ENCODE data around the gene GEMIN8. TPM values are rescaled to one million over a fixed set of nuclear protein-coding genes. Genes with fewer than 3 reads are reported as not detected.

GEMIN8 gene
- 10 to 100 TPM; 17.4 to 17.5 TPM for total RNA-seq

- ChIA-PET CTCF (interaction anchor here (1.8 kb wide), 1 partner anchor 1083 kb away, joined by 4 read pairs; no protein-coding TSS in a partner anchor), POLR2A (no interaction called here)
- peak within 1 kb of the TSS; percentile 97 for H3K27ac Mint-ChIP-seq
- H3K4me1 Mint-ChIP-seq: peaks cover 52% of the 10 kb centered on the region
- H3K36me3 Mint-ChIP-seq (ENCODE audit: low read depth): peaks cover 7% of the 10 kb centered on the region
- peak; percentile 84 for DNase-seq
- peaks cover 4% of the 10 kb centered on the region for H3K27me3 Mint-ChIP-seq
- peak within 1 kb of the TSS; percentile 87 for H3K4me3 Mint-ChIP-seq
- no peaks in the 10 kb centered on the region for H3K9me3 Mint-ChIP-seq
These were observed at the start of gene GEMIN8 for GRCh38 chrX:14029425-14030173. Gene GEMIN8 (minus strand): TSS chrX:14029892. CDS start chrX:14021478, 8,414 bp downstream.

- Mint-ChIP-seq H3K4me1 (no peaks in the 10 kb centered on the region), H3K9me3 (no peaks in the 10 kb centered on the region), H3K27me3 (peaks cover 3% of the 10 kb centered on the region), H3K4me3 (no peak overlapping the region), H3K27ac (no peak overlapping the region), H3K36me3 (ENCODE audit: low read depth) (no peaks in the 10 kb centered on the region)
- ChIA-PET CTCF (no interaction called here), POLR2A (no interaction called here)
- DNase-seq: no peak
These were observed 46.9 kb upstream of the GEMIN8 start for GRCh38 chrX:14076639-14077038.

- no peak overlapping the region for H3K4me3 Mint-ChIP-seq
- POLR2A ChIA-PET: no interaction called here
- H3K4me1 Mint-ChIP-seq: no peaks in the 10 kb centered on the region
- CTCF ChIA-PET: no interaction called here
- no peak overlapping the region for H3K27ac Mint-ChIP-seq
- DNase-seq: no peak
- H3K9me3 Mint-ChIP-seq: no peaks in the 10 kb centered on the region
- H3K27me3 Mint-ChIP-seq: peaks cover under 1% of the 10 kb centered on the region
- no peaks in the 10 kb centered on the region for H3K36me3 Mint-ChIP-seq (ENCODE audit: low read depth)
These were observed 43.9 kb upstream of the GEMIN8 start for GRCh38 chrX:14073556-14073955.

- H3K36me3 Mint-ChIP-seq (ENCODE audit: low read depth): no peaks in the 10 kb centered on the region
- H3K4me1 Mint-ChIP-seq: no peaks in the 10 kb centered on the region
- no peak overlapping the region for H3K27ac Mint-ChIP-seq
- H3K27me3 Mint-ChIP-seq: no peaks in the 10 kb centered on the region
- DNase-seq: no peak
- ChIA-PET CTCF (no interaction called here), POLR2A (no interaction called here)
- no peak overlapping the region for H3K4me3 Mint-ChIP-seq
- H3K9me3 Mint-ChIP-seq: no peaks in the 10 kb centered on the region
These were observed 43.4 kb upstream of the GEMIN8 start for GRCh38 chrX:14073071-14073470.

- no peak for DNase-seq
- H3K4me1 Mint-ChIP-seq: no peaks in the 10 kb centered on the region
- H3K27me3 Mint-ChIP-seq: no peaks in the 10 kb centered on the region
- CTCF ChIA-PET: interaction anchor here (0.6 kb wide), 1 partner anchor 1534 kb away, joined by 3 read pairs; no protein-coding TSS in a partner anchor
- H3K36me3 Mint-ChIP-seq (ENCODE audit: low read depth): no peaks in the 10 kb centered on the region
- H3K4me3 Mint-ChIP-seq: no peak overlapping the region
- POLR2A ChIA-PET: no interaction called here
- no peaks in the 10 kb centered on the region for H3K9me3 Mint-ChIP-seq
- no peak overlapping the region for H3K27ac Mint-ChIP-seq
These were observed 36.1 kb upstream of the GEMIN8 start for GRCh38 chrX:14065800-14066199.

GRCh38 chrX:14064626-14065432, 35.1 kb upstream of the GEMIN8 start:
- H3K27ac Mint-ChIP-seq: no peak overlapping the region
- H3K4me1 Mint-ChIP-seq: no peaks in the 10 kb centered on the region
- DNase-seq: no peak
- no peaks in the 10 kb centered on the region for H3K27me3 Mint-ChIP-seq
- ChIA-PET POLR2A (no interaction called here), CTCF (no interaction called here)
- no peak overlapping the region for H3K4me3 Mint-ChIP-seq
- no peaks in the 10 kb centered on the region for H3K9me3 Mint-ChIP-seq
- no peaks in the 10 kb centered on the region for H3K36me3 Mint-ChIP-seq (ENCODE audit: low read depth)

- no peak overlapping the region for H3K4me3 Mint-ChIP-seq
- DNase-seq: no peak
- H3K27me3 Mint-ChIP-seq: no peaks in the 10 kb centered on the region
- POLR2A ChIA-PET: no interaction called here
- no peak overlapping the region for H3K27ac Mint-ChIP-seq
- H3K36me3 Mint-ChIP-seq (ENCODE audit: low read depth): no peaks in the 10 kb centered on the region
- CTCF ChIA-PET: interaction anchor here (1.4 kb wide), 1 partner anchor 50 kb away, joined by 3 read pairs; no protein-coding TSS in a partner anchor
- H3K9me3 Mint-ChIP-seq: no peaks in the 10 kb centered on the region
- H3K4me1 Mint-ChIP-seq: no peaks in the 10 kb centered on the region
These were observed 32.8 kb upstream of the GEMIN8 start for GRCh38 chrX:14062524-14062923.

GRCh38 chrX:14056206-14056605, 26.5 kb upstream of the GEMIN8 start:
- Mint-ChIP-seq H3K36me3 (ENCODE audit: low read depth) (no peaks in the 10 kb centered on the region), H3K9me3 (no peaks in the 10 kb centered on the region), H3K27ac (no peak overlapping the region), H3K4me1 (no peaks in the 10 kb centered on the region), H3K27me3 (peaks cover 8% of the 10 kb centered on the region), H3K4me3 (no peak overlapping the region)
- CTCF ChIA-PET: no interaction called here
- POLR2A ChIA-PET: no interaction called here
- no peak for DNase-seq

- Mint-ChIP-seq H3K27ac (no peak overlapping the region), H3K9me3 (no peaks in the 10 kb centered on the region), H3K27me3 (peaks cover 16% of the 10 kb centered on the region), H3K4me3 (no peak overlapping the region), H3K4me1 (no peaks in the 10 kb centered on the region), H3K36me3 (ENCODE audit: low read depth) (no peaks in the 10 kb centered on the region)
- POLR2A ChIA-PET: no interaction called here
- no peak for DNase-seq
- CTCF ChIA-PET: no interaction called here
These were observed 21.7 kb upstream of the GEMIN8 start for GRCh38 chrX:14051416-14051815.

- DNase-seq: no peak
- H3K9me3 Mint-ChIP-seq: no peaks in the 10 kb centered on the region
- no peaks in the 10 kb centered on the region for H3K36me3 Mint-ChIP-seq (ENCODE audit: low read depth)
- no peaks in the 10 kb centered on the region for H3K4me1 Mint-ChIP-seq
- H3K4me3 Mint-ChIP-seq: no peak overlapping the region
- ChIA-PET POLR2A (no interaction called here), CTCF (no interaction called here)
- peaks cover 15% of the 10 kb centered on the region for H3K27me3 Mint-ChIP-seq
- no peak overlapping the region for H3K27ac Mint-ChIP-seq
These were observed 21.0 kb upstream of the GEMIN8 start for GRCh38 chrX:14050709-14051108.

GRCh38 chrX:14043209-14043608, 13.5 kb upstream of the GEMIN8 start:
- Mint-ChIP-seq H3K36me3 (ENCODE audit: low read depth) (no peaks in the 10 kb centered on the region), H3K9me3 (no peaks in the 10 kb centered on the region)

GRCh38 chrX:14039344-14039743, 9.7 kb upstream of the GEMIN8 start:
- Mint-ChIP-seq H3K4me3 (no peak overlapping the region), H3K36me3 (ENCODE audit: low read depth) (no peaks in the 10 kb centered on the region), H3K4me1 (no peaks in the 10 kb centered on the region), H3K27ac (no peak overlapping the region), H3K9me3 (no peaks in the 10 kb centered on the region), H3K27me3 (peaks cover 15% of the 10 kb centered on the region)
- POLR2A ChIA-PET: no interaction called here
- CTCF ChIA-PET: no interaction called here
- peak; percentile 72 for DNase-seq

More at GRCh38 chrX:14043209-14043608, 13.5 kb upstream of the GEMIN8 start:
- POLR2A ChIA-PET: no interaction called here
- Mint-ChIP-seq H3K4me3 (no peak overlapping the region), H3K27ac (no peak overlapping the region), H3K27me3 (peaks cover 11% of the 10 kb centered on the region), H3K4me1 (no peaks in the 10 kb centered on the region)
- DNase-seq: no peak
- CTCF ChIA-PET: no interaction called here

- H3K9me3 Mint-ChIP-seq: no peaks in the 10 kb centered on the region
- H3K27ac Mint-ChIP-seq: no peak overlapping the region
- ChIA-PET CTCF (no interaction called here), POLR2A (no interaction called here)
- peaks cover 3% of the 10 kb centered on the region for H3K4me1 Mint-ChIP-seq
- DNase-seq: no peak
- H3K36me3 Mint-ChIP-seq (ENCODE audit: low read depth): no peaks in the 10 kb centered on the region
- peaks cover 17% of the 10 kb centered on the region for H3K27me3 Mint-ChIP-seq
- H3K4me3 Mint-ChIP-seq: no peak overlapping the region
These were observed 8.8 kb upstream of the GEMIN8 start for GRCh38 chrX:14038375-14039085.

Data from activated CD4-positive, alpha-beta T cell treated with anti-CD3 and anti-CD28 coated beads, Interleukin-2, amount 10 ng/mL, durations not matched to agents 7 days and 5 days (primary cell).